Choroid plexus epithelial cell (primary cell): ENCODE measurements around the gene SHISA8.

Experiments
- DNase-seq: peaks from one replicate; pipeline ENCODE4 v3.0.0-alpha.2; 2010; ENCODE audit warnings: low read depth
- H3K4me3 ChIP-seq: 2 replicates; pipeline ENCODE4 v1.5.1; 2011; ENCODE audit warnings: low read depth, mild to moderate bottlenecking, control low read depth, low read length, moderate library complexity
- CTCF ChIP-seq: conservative IDR thresholded peaks from 2 replicates; pipeline ENCODE4 v1.5.1; 2011; ENCODE audit warnings: low read depth, mild to moderate bottlenecking, control low read depth, inconsistent platforms, low read length, moderate library complexity

SHISA8 gene

GRCh38 chr22:41925783-41926460, 11.0 kb upstream of the SHISA8 start:
- DNase-seq: peak; percentile 40
- peak overlapping the region; percentile 36 for H3K4me3 ChIP-seq
- peak; percentile 60 for TF ChIP-seq CTCF

DNA sequence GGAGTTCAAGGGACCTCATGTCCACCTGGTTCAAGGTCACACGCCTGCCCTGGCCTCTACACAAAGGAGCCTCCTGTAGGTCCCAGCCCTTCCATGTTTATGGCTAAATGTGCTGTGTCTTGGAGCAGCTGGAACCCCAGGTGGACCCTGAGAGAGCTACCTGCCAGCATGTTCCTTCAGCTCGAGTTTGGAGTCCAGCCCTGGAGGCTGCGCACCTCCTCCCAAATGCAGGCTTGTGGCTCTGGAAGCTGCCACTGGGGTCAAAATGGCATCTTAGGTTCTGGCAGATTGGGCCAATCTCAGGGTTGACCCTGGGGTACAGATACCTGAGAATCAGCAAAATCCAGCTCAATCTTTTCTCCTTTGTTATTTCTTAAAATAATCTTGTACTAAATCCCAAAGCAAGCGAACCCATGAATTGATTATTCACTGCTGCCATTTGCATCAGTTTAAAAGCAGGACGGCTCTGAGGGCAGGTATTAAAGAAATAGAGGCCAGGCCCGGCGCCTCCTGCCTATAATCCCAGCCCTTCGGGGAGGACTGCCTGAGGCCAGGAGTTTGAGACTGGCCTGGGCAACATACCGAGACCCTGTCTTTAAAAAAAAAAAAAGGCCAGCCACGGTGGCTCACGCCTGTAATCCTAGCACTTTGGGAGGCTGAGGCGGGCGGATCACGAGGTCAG, 8.9 kb upstream of the SHISA8 start:
- DNase-seq: no peak
- H3K4me3 ChIP-seq: no peak overlapping the region
- TF ChIP-seq CTCF: no peak

- no peak overlapping the region for H3K4me3 ChIP-seq
- no peak for DNase-seq
- TF ChIP-seq CTCF: no peak
These were observed 8.2 kb upstream of the SHISA8 start for GRCh38 chr22:41922940-41923594.

DNA sequence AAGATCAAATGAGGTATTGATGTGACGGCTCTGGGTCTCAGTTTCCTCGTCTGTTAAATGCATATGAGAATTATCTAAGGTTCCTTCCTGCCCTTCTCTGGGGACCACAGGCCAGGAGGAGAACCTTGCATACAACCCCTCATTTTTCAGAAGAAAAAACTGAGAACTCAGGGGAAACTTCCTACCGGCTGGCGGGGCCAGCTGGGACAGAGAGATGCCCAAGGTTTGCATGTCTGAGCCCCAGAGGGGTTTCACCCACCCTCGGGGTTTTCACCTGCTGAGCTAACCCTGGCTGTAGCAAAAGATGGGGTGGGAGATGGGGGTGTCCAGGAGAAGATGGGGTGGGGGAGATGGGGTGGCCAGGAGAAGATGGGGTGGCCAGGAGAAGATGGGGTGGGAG, 7.5 kb upstream of the SHISA8 start:
- H3K4me3 ChIP-seq: no peak overlapping the region
- no peak for TF ChIP-seq CTCF
- no peak for DNase-seq

- no peak for TF ChIP-seq CTCF
- H3K4me3 ChIP-seq: no peak overlapping the region
- no peak for DNase-seq
These were observed 5.5 kb upstream of the SHISA8 start for GRCh38 chr22:41920271-41920976.

- H3K4me3 ChIP-seq: peak overlapping the region; percentile 47
- peak; percentile 70 for DNase-seq
- no peak for TF ChIP-seq CTCF
These were observed 4.7 kb upstream of the SHISA8 start for GRCh38 chr22:41919357-41920224.
